GM12892 (cell line): Measurements from ENCODE around the gene ARSD.

ENCODE experiments used
- POLR2A ChIP-seq: IDR thresholded peaks from 2 replicates; pipeline ENCODE4 v1.6.1; 2011; ENCODE audit warnings: low read depth, low read length, control low read depth
- POLR2AphosphoS5 ChIP-seq: IDR thresholded peaks from 2 replicates; pipeline ENCODE4 v1.6.1; 2011; ENCODE audit warnings: low read depth, low read length, control low read depth
- TAF1 ChIP-seq: IDR thresholded peaks from 2 replicates; pipeline ENCODE4 v1.6.1; 2011; ENCODE audit warnings: low read depth, mild to moderate bottlenecking, control low read depth, low read length, borderline replicate concordance

DNA sequence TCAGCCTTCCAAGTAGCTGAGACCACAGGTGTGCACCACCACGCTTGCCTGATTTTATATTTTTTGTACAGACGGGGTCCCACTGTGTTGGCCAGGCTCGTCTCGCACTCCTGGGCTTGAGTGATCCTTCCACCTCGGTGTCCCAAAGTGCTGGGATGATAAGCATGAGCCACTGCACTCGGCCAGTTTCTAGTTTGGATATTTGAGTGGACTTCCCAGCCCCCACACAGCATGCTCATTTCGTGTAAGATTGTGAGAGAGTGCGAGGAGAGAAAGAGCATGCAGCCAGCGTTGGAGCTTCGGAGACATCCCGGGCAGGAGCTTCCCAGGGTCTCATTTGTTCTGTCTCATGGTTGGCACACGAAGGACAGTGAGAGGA is 31.8 kb downstream of the ARSD start:
- TF ChIP-seq POLR2AphosphoS5 (no peak), POLR2A (no peak), TAF1 (no peak)
